PC-3 (cell line): ENCODE results near the gene PCDHB7. TPM values are rescaled to one million over a fixed set of nuclear protein-coding genes. Genes with fewer than 3 reads are reported as not detected.
"Not testable (repeated sequence)": the region's sequence is repeated elsewhere in the genome, so short reads cannot be mapped to it uniquely, and the experiment has no call there.

Experiments
- ATAC-seq: fragments of 200-7000 bp; cut with Tn5 transposase; 2 replicates; pipeline ENCODE4 v1.9.1; 2020; ENCODE audit warnings: mild to moderate bottlenecking, moderate library complexity
- BruUV-seq: library from RNA; stranded (reverse); fragments of 400-500 nt; replicated peaks from 2 replicates; lab custom pipeline; 2021; lab: Mats Ljungman, UMichigan
- CTCF ChIA-PET: fragments of 300-600 bp; sonication (Branson Sonifier 250); formaldehyde crosslinking; loops from one replicate; lab custom pipeline; 2022; ENCODE audit warnings: antibody characterized with exemption; lab: Charles Lee
- POLR2A ChIA-PET: fragments of 300-600 bp; sonication (Branson Sonifier 250); formaldehyde crosslinking; loops from one replicate; lab custom pipeline; 2022; ENCODE audit warnings: antibody characterized with exemption; ENCODE audit not compliant: unreplicated experiment; lab: Charles Lee
- DNase-seq: peaks from one replicate; pipeline ENCODE4 v3.0.0-alpha.2; 2015
- H2AFZ ChIP-seq: fragments of 300-600 bp; sonication (generic); 2 replicates; pipeline ENCODE4 v1.6.0; 2016; ENCODE audit warnings: antibody characterized with exemption, low read length
- H3F3A ChIP-seq: fragments of 300-600 bp; sonication (generic); one replicate; pipeline ENCODE4 v1.6.0; 2017; ENCODE audit warnings: antibody characterized with exemption, low read length, control low read depth, mild to moderate bottlenecking; ENCODE audit not compliant: unreplicated experiment
- H3K27ac ChIP-seq: fragments of 300-600 bp; sonication (generic); 2 replicates; pipeline ENCODE4 v1.5.1; 2016; ENCODE audit warnings: mild to moderate bottlenecking, low read length
- H3K27me3 ChIP-seq: fragments of 300-600 bp; sonication (generic); 2 replicates; pipeline ENCODE4 v1.6.1; 2016; ENCODE audit warnings: low read length, mixed read lengths
- H3K36me3 ChIP-seq: fragments of 300-600 bp; sonication (generic); 2 replicates; pipeline ENCODE4 v1.6.1; 2016; ENCODE audit warnings: low read depth, mixed run types, low read length, mixed read lengths
- H3K4me1 ChIP-seq: fragments of 300-600 bp; sonication (generic); 2 replicates; pipeline ENCODE4 v1.5.1; 2016; ENCODE audit warnings: low read length; ENCODE audit not compliant: insufficient read depth
- H3K4me2 ChIP-seq: fragments of 300-600 bp; sonication (generic); 2 replicates; pipeline ENCODE4 v1.6.0; 2016; ENCODE audit warnings: low read length
- H3K4me3 ChIP-seq: fragments of 300-600 bp; sonication (generic); 2 replicates; pipeline ENCODE4 v1.5.1; 2016; ENCODE audit warnings: mild to moderate bottlenecking, low read length, mixed read lengths
- H3K79me2 ChIP-seq: fragments of 300-600 bp; sonication (generic); 2 replicates; pipeline ENCODE4 v1.6.1; 2017; ENCODE audit warnings: low read length, mixed read lengths
- H3K9ac ChIP-seq: fragments of 300-600 bp; sonication (generic); 2 replicates; pipeline ENCODE4 v1.6.0; 2016; ENCODE audit warnings: mild to moderate bottlenecking, low read length
- H3K9me2 ChIP-seq: fragments of 300-600 bp; sonication (generic); replicated peaks from 2 replicates; pipeline ENCODE4 v1.6.1; 2016; ENCODE audit warnings: mixed run types, low read length, mixed read lengths
- H3K9me3 ChIP-seq: fragments of 300-600 bp; sonication (generic); 2 replicates; pipeline ENCODE4 v1.6.1; 2016; ENCODE audit warnings: low read length, mixed read lengths
- H4K20me1 ChIP-seq: fragments of 300-600 bp; sonication (generic); 2 replicates; pipeline ENCODE4 v1.6.1; 2016; ENCODE audit warnings: low read length, mixed read lengths
- EZH2 ChIP-seq: fragments of 300-600 bp; sonication (generic); IDR thresholded peaks from one replicate; pipeline ENCODE4 v1.6.1; 2017; ENCODE audit warnings: antibody characterized with exemption, mild to moderate bottlenecking, low read length; ENCODE audit not compliant: unreplicated experiment
- intact Hi-C: fragments of 100-400 bp; cut with micrococcal nuclease; formaldehyde crosslinking; loops from 2 replicates; pipeline ENCODE4 v1.9.0; 2023
- total RNA-seq: library from RNA; depleted of rRNA; stranded (reverse); fragments of >200 nt; gene quantifications from 2 replicates; pipeline ENCODE4 v1.2.3, GENCODE V29; 2014
- TF ChIP-seq, protein P1 (sequence below): fragments of 300-600 bp; sonication (generic); conservative IDR thresholded peaks from 2 replicates; pipeline ENCODE4 v1.5.1; 2017; ENCODE audit warnings: antibody characterized with exemption, low read depth, mild to moderate bottlenecking, low read length

PCDHB7 gene
- total RNA-seq, 1 experiment from 2014 or later: 0.22 TPM

- not testable (repeated sequence) for BruUV-seq
These were observed 20.3 kb upstream of the PCDHB7 start for GRCh38 chr5:141152096-141152495.

GRCh38 chr5:141155540-141156374 is 16.7 kb upstream of the PCDHB7 start:
- H3K27ac ChIP-seq: no peak overlapping the region
- no peaks in the 10 kb centered on the region for H4K20me1 ChIP-seq
- no peaks in the 10 kb centered on the region for H3K4me1 ChIP-seq
- CTCF ChIA-PET: no interaction called here
- TF ChIP-seq, protein P1, sequence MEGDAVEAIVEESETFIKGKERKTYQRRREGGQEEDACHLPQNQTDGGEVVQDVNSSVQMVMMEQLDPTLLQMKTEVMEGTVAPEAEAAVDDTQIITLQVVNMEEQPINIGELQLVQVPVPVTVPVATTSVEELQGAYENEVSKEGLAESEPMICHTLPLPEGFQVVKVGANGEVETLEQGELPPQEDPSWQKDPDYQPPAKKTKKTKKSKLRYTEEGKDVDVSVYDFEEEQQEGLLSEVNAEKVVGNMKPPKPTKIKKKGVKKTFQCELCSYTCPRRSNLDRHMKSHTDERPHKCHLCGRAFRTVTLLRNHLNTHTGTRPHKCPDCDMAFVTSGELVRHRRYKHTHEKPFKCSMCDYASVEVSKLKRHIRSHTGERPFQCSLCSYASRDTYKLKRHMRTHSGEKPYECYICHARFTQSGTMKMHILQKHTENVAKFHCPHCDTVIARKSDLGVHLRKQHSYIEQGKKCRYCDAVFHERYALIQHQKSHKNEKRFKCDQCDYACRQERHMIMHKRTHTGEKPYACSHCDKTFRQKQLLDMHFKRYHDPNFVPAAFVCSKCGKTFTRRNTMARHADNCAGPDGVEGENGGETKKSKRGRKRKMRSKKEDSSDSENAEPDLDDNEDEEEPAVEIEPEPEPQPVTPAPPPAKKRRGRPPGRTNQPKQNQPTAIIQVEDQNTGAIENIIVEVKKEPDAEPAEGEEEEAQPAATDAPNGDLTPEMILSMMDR: peak; percentile 38; the same call in 1 of the 2 replicates
- TF ChIP-seq EZH2: no peak
- no peaks in the 10 kb centered on the region for H3F3A ChIP-seq
- H3K36me3 ChIP-seq: no peaks in the 10 kb centered on the region
- intact Hi-C loops: no loop called here
- POLR2A ChIA-PET: no interaction called here
- no peak for ATAC-seq
- H3K79me2 ChIP-seq: no peaks in the 10 kb centered on the region
- no peak overlapping the region for H3K4me2 ChIP-seq
- no peaks in the 10 kb centered on the region for H3K9me2 ChIP-seq
- no peaks in the 10 kb centered on the region for H3K27me3 ChIP-seq
- no peaks in the 10 kb centered on the region for H3K9me3 ChIP-seq
- no peak for DNase-seq
- BruUV-seq: no TSS peak
- no peak overlapping the region for H3K9ac ChIP-seq
- no peak overlapping the region for H2AFZ ChIP-seq
- H3K4me3 ChIP-seq: no peak overlapping the region

More at GRCh38 chr5:141152096-141152495, 20.3 kb upstream of the PCDHB7 start:
- DNase-seq, H3K9ac ChIP-seq, intact Hi-C loops, H3K9me2 ChIP-seq, POLR2A ChIA-PET, H3K4me2 ChIP-seq, H3K27ac ChIP-seq, H3K27me3 ChIP-seq, H3K4me3 ChIP-seq, H3K9me3 ChIP-seq, ATAC-seq, H3K4me1 ChIP-seq, H3F3A ChIP-seq, H4K20me1 ChIP-seq, CTCF ChIA-PET, H2AFZ ChIP-seq, H3K79me2 ChIP-seq, H3K36me3 ChIP-seq: not testable (repeated sequence)

DNA sequence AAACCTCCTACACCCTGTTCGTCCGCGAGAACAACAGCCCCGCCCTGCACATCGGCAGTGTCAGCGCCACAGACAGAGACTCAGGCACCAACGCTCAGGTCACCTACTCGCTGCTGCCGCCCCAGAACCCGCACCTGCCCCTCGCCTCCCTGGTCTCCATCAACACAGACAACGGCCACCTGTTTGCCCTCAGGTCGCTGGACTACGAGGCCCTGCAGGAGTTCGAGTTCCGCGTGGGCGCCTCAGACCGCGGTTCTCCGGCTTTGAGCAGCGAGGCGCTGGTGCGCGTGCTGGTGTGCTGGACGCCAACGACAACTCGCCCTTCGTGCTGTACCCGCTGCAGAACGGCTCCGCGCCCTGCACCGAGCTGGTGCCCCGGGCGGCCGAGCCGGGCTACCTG is 15.1 kb upstream of the PCDHB7 start:
- BruUV-seq, H3K79me2 ChIP-seq, H3K4me1 ChIP-seq, H3K27ac ChIP-seq, DNase-seq, H3K27me3 ChIP-seq, H4K20me1 ChIP-seq, H3F3A ChIP-seq, intact Hi-C loops, H2AFZ ChIP-seq, H3K4me2 ChIP-seq, H3K9me3 ChIP-seq, H3K4me3 ChIP-seq, POLR2A ChIA-PET, H3K36me3 ChIP-seq, CTCF ChIA-PET, H3K9ac ChIP-seq, ATAC-seq, H3K9me2 ChIP-seq: not testable (repeated sequence)

- H2AFZ ChIP-seq, CTCF ChIA-PET, H3K9ac ChIP-seq, H3K4me3 ChIP-seq, BruUV-seq, H3K79me2 ChIP-seq, ATAC-seq, H3K36me3 ChIP-seq, H3K4me2 ChIP-seq, H3K9me3 ChIP-seq, H3K4me1 ChIP-seq, intact Hi-C loops, H4K20me1 ChIP-seq, H3K9me2 ChIP-seq, H3K27me3 ChIP-seq, DNase-seq, H3F3A ChIP-seq, H3K27ac ChIP-seq: not testable (repeated sequence)
- POLR2A ChIA-PET: interaction anchor here (0.6 kb wide), 1 partner anchor 25 kb away, joined by 3 read pairs; no protein-coding TSS in a partner anchor
These were observed 14.5 kb upstream of the PCDHB7 start for GRCh38 chr5:141157901-141158300.

DNA sequence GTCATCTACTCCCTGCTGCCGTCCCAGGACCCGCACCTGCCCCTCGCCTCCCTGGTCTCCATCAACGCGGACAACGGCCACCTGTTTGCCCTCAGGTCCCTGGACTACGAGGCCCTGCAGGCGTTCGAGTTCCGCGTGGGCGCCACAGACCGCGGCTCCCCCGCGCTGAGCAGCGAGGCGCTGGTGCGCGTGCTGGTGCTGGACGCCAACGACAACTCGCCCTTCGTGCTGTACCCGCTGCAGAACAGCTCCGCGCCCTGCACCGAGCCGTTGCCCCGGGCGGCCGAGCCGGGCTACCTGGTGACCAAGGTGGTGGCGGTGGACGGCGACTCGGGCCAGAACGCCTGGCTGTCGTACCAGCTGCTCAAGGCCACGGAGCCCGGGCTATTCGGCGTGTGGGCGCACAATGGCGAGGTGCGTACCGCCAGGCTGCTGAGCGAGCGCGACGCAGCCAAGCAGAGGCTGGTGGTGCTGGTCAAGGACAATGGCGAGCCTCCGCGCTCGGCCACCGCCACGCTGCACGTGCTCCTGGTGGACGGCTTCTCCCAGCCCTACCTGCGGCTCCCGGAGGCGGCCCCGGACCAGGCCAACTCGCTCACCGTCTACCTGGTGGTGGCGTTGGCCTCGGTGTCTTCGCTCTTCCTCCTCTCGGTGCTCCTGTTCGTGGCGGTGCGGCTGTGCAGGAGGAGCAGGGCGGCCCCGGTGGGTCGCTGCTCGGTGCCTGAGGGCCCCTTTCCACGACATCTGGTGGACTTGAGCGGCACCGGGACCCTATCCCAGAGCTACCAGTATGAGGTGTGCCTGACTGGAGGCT is 2.1 kb downstream of the PCDHB7 start:
- H4K20me1 ChIP-seq, intact Hi-C loops, POLR2A ChIA-PET, H3K9ac ChIP-seq, ATAC-seq, H3K27ac ChIP-seq, DNase-seq, H3K4me3 ChIP-seq, H2AFZ ChIP-seq, H3K79me2 ChIP-seq, BruUV-seq, H3F3A ChIP-seq, H3K9me2 ChIP-seq, CTCF ChIA-PET, H3K27me3 ChIP-seq, H3K36me3 ChIP-seq, H3K4me1 ChIP-seq, H3K4me2 ChIP-seq: not testable (repeated sequence)
- peaks cover 12% of the 10 kb centered on the region for H3K9me3 ChIP-seq
